AG04450 (cell line): ENCODE results near the gene TSPOAP1. TPM values are rescaled to one million over a fixed set of nuclear protein-coding genes. Genes with fewer than 3 reads are reported as not detected.

Experiments
- CTCF ChIA-PET: fragments of 300-600, 350-600 bp; formaldehyde crosslinking; extraction: SDS; loops from one replicate; lab custom pipeline; 2022; ENCODE audit warnings: antibody characterized with exemption, inconsistent platforms; lab: Charles Lee
- POLR2A ChIA-PET: fragments of 350-600 bp; formaldehyde crosslinking; extraction: SDS; loops from one replicate; lab custom pipeline; 2021; ENCODE audit warnings: antibody characterized with exemption, inconsistent platforms; lab: Yijun Ruan, JAX
- DNase-seq: peaks from one replicate; pipeline ENCODE4 v3.0.0-alpha.2; 2011; ENCODE audit warnings: low read depth, low spot score
- H3K27ac ChIP-seq: one replicate; pipeline ENCODE4 v1.5.1; 2012; ENCODE audit warnings: low read depth, low read length, control low read depth
- H3K27me3 ChIP-seq: one replicate; pipeline ENCODE4 v1.6.0; 2012; ENCODE audit warnings: low read length; ENCODE audit not compliant: control insufficient read depth, insufficient read depth
- H3K4me3 ChIP-seq: 2 replicates; pipeline ENCODE4 v1.5.1; 2011; ENCODE audit warnings: mild to moderate bottlenecking, low read depth, low read length, control low read depth
- H3K9me3 ChIP-seq: 2 replicates; pipeline ENCODE4 v1.5.1; 2012; ENCODE audit warnings: low read length; ENCODE audit not compliant: control insufficient read depth, insufficient read depth
- polyA plus RNA-seq: library from polyadenylated mRNA; depleted of rRNA; stranded (reverse); fragments of >200 nt; gene quantifications from 2 replicates; pipeline ENCODE4 v1.2.3, GENCODE V29; 2011
- TF ChIP-seq, protein P1 (sequence below): IDR thresholded peaks from 2 replicates; pipeline ENCODE4 v1.5.1; 2011; ENCODE audit warnings: low read depth, low read length, control low read depth, inconsistent platforms

Gene TSPOAP1
- polyA plus RNA-seq, 1 experiment, result 1.7 TPM

DNA sequence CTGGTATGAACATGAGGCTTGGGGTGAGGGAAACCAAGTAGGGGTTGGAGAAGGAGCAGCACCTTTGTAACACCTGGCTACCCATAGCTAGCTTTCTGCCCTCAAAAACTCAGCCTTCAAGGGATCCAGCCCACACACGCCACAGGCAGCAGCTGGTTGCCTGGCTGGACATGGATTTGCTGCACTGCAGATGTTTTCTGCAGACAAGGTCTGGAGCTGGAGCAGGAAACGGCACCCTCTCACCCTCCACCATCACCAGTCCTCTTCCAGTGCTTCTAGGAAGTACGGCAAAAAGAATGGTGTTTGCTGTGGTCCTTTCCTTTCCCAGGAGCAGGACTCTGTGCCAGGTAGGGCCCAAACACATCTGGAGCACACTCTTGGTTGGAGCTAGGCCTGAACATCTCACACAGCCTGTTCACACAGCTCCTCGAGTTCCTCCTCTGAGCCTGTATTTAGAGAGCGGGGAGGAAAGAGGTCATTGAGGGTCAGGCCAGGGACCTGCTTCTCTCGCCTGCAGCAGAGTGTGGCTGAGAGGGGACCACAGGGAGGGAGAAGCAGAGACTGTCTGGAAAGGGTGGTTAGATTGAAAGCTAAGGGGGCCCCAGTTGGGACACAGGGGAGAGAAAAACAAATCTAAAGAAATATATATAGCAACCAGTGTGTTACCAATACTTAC is 26.1 kb upstream of the TSPOAP1 start:
- H3K9me3 ChIP-seq, result no peaks in the 10 kb centered on the region
- H3K4me3 ChIP-seq, result no peak overlapping the region
- CTCF ChIA-PET, result interaction anchor here (0.6 to 2.3 kb wide), 3 partner anchors 37 to 1574 kb away, joined by 3 to 12 read pairs (median 4); no protein-coding TSS in a partner anchor
- TF ChIP-seq, protein P1, sequence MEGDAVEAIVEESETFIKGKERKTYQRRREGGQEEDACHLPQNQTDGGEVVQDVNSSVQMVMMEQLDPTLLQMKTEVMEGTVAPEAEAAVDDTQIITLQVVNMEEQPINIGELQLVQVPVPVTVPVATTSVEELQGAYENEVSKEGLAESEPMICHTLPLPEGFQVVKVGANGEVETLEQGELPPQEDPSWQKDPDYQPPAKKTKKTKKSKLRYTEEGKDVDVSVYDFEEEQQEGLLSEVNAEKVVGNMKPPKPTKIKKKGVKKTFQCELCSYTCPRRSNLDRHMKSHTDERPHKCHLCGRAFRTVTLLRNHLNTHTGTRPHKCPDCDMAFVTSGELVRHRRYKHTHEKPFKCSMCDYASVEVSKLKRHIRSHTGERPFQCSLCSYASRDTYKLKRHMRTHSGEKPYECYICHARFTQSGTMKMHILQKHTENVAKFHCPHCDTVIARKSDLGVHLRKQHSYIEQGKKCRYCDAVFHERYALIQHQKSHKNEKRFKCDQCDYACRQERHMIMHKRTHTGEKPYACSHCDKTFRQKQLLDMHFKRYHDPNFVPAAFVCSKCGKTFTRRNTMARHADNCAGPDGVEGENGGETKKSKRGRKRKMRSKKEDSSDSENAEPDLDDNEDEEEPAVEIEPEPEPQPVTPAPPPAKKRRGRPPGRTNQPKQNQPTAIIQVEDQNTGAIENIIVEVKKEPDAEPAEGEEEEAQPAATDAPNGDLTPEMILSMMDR, result no peak
- POLR2A ChIA-PET, result no interaction called here
- no peak for DNase-seq
- peaks cover 9% of the 10 kb centered on the region for H3K27me3 ChIP-seq
- no peak overlapping the region for H3K27ac ChIP-seq

DNA sequence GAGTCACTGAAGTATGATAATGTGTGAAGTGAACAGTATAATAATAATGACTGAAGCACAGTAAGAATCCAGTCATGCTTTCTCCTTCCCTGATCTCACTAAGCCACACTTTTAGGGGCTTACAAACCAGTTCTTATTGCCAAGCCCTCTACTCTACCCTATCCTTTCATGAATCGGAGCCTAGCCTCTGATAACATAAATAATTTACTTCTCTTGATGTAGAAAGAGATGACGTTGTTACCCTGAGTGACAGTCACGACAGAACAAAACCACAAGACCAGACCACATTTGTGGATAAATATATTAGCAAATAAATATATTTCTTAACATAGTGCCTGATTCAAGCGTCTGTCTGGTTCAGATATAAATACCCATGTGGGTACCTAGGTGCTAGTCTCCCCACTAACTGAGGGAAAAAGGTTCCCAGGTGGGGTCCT is 24.8 kb upstream of the TSPOAP1 start:
- ChIA-PET POLR2A (interaction anchor here (1.9 to 3.4 kb wide), 4 partner anchors 15 to 36 kb away, joined by 7 to 68 read pairs (median 20); no protein-coding TSS in a partner anchor), CTCF (interaction anchor here (1.1 to 3.7 kb wide), 3 partner anchors 36 to 104 kb away, joined by 3 to 25 read pairs (median 8); no protein-coding TSS in a partner anchor)
- TF ChIP-seq, protein P1, result no peak
- H3K4me3 ChIP-seq, result no peak overlapping the region; the same call in none of the 2 replicates
- H3K27ac ChIP-seq, result no peak overlapping the region
- H3K9me3 ChIP-seq, result no peaks in the 10 kb centered on the region
- H3K27me3 ChIP-seq, result peaks cover 8% of the 10 kb centered on the region
- DNase-seq, result no peak

DNA sequence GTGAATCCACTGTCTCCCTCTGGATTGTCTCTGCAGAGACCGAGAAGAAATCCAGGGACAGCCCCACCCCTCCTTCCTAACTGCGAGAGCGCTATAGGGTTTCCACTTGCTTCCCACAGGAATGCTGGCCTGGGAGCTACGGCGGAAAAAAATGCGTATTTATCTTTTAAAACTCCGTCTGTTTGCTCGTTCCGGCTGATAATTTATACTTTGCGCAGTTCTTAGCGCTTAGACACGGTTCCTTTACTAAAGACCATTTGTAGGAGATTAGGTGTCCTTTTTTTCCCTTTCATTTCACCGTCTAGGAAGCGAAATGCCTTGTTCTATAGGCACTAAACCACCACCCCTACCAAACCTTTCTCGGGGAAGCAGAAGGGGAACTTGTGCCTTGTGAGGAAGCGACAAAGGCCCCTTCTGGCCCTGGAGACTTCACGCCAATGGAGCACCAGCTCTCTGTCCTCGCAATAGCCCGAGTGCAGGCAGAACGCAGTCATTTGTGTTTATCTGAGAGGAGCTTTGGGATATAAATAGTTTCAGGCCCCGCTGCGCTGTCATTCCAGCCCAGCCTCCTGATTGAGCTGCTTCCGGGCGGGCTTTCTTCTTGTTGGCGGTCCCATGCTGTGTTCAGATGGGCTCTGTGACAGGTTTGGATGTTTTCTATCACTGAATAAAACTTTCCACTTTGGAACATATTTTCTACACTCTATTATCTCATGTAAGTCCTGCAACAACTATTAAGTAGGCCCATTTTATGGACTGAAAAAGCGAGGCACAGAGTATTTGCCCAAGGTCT is 24.2 kb upstream of the TSPOAP1 start:
- DNase-seq, result no peak
- peak overlapping the region; percentile 87 for H3K27ac ChIP-seq
- CTCF ChIA-PET, result interaction anchor here (1.0 to 3.7 kb wide), 5 partner anchors 35 to 103 kb away, joined by 3 to 25 read pairs (median 5); partner anchors contain the start of gene RNF43
- POLR2A ChIA-PET, result interaction anchor here (0.7 to 3.4 kb wide), 20 partner anchors 9 to 1392 kb away, joined by 3 to 68 read pairs (median 4); partner anchors contain the start of genes COIL, DYNLL2, MKS1 and RNF43
- peaks cover 4% of the 10 kb centered on the region for H3K27me3 ChIP-seq
- TF ChIP-seq, protein P1, result no peak
- H3K4me3 ChIP-seq, result peak overlapping the region; percentile 98
- no peaks in the 10 kb centered on the region for H3K9me3 ChIP-seq

DNA sequence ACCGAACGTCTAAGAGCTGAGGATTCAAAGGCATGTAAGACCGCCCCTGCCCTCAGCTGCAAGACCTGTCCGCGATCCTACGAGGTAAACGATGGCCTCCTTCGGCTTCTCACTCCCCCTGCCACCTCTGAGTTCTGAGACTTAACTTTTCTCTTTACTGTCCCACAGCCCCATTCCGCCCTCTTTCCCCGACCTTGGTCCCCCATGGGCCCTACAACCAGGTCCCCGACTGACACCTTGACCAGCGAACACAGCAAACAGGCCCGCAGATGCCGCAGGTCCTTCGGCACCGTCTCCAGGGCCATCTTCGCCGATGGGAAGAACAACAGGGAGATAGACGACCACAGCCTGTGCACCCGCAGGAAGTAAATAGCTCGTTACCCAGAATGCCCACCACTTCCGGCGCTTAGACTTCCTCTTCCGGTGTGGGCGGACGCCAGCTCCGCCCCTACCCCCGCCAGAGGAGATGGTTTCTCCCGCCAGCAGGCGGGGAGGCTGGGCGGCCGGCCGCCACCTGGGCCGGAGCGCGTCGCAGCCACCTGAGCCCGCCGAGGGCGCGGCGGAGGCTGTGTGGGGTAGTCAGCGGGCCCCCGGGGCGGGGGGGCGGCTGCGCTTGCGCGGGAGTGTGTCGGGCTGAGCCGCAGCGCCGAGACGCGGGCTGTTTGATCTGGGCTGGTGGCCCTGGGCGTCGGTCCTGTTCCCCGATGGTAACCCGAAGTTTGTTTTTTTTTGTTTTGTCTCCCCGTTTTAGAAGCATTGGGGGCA is 23.4 kb upstream of the TSPOAP1 start, which contains the start of gene SUPT4H1:
TSS of gene SUPT4H1 (minus strand) at position 371 of the 765 bp plus-strand sequence. CDS start at position 305, 66 bp downstream.
- peaks cover 4% of the 10 kb centered on the region for H3K27me3 ChIP-seq
- POLR2A ChIA-PET, result interaction anchor here (0.7 to 3.4 kb wide), 20 partner anchors 8 to 1391 kb away, joined by 3 to 68 read pairs (median 4); partner anchors contain the start of genes COIL, DYNLL2, MKS1 and RNF43
- DNase-seq, result peak; percentile 85
- TF ChIP-seq, protein P1, result no peak
- H3K4me3 ChIP-seq, result peak within 1 kb of the TSS; percentile 98
- CTCF ChIA-PET, result interaction anchor here (1.0 to 3.7 kb wide), 4 partner anchors 34 to 103 kb away, joined by 4 to 25 read pairs (median 6); partner anchors contain the start of gene RNF43
- H3K27ac ChIP-seq, result peak within 1 kb of the TSS; percentile 87
- no peaks in the 10 kb centered on the region for H3K9me3 ChIP-seq
